Loucy (cell line): ENCODE results near the gene FMNL2.

Experiments
- H2AFZ ChIP-seq: fragments of 200-600 bp; sonication (generic); 2 replicates; pipeline ENCODE4 v1.6.0; 2016; ENCODE audit warnings: antibody characterized with exemption, mild to moderate bottlenecking, low read length, moderate library complexity
- H3F3A ChIP-seq: fragments of 200-600 bp; 2 replicates; pipeline ENCODE4 v1.6.0; 2016; ENCODE audit warnings: antibody characterized with exemption, low read depth, mild to moderate bottlenecking
- H3K27me3 ChIP-seq: fragments of 200-600 bp; sonication (generic); 2 replicates; pipeline ENCODE4 v1.6.1; 2014; ENCODE audit warnings: low read length, mild to moderate bottlenecking; ENCODE audit not compliant: insufficient read depth, poor library complexity, severe bottlenecking
- H3K36me3 ChIP-seq: fragments of 200-600 bp; sonication (generic); 2 replicates; pipeline ENCODE4 v1.6.1; 2016; ENCODE audit warnings: low read length; ENCODE audit not compliant: insufficient read depth
- H3K4me1 ChIP-seq: fragments of 200-600 bp; sonication (generic); 2 replicates; pipeline ENCODE4 v1.5.1; 2014; ENCODE audit warnings: low read length, mild to moderate bottlenecking; ENCODE audit not compliant: insufficient read depth, poor library complexity, severe bottlenecking
- H3K4me2 ChIP-seq: fragments of 200-600 bp; sonication (generic); 2 replicates; pipeline ENCODE4 v1.6.0; 2014; ENCODE audit warnings: antibody characterized with exemption, low read length, low read depth, mild to moderate bottlenecking; ENCODE audit not compliant: poor library complexity, severe bottlenecking
- H3K4me3 ChIP-seq: fragments of 200-600 bp; sonication (generic); 2 replicates; pipeline ENCODE4 v1.5.1; 2014; ENCODE audit warnings: low read length, mild to moderate bottlenecking, mixed read lengths; ENCODE audit not compliant: poor library complexity, severe bottlenecking
- H3K79me2 ChIP-seq: fragments of 200-600 bp; sonication (generic); 2 replicates; pipeline ENCODE4 v1.6.1; 2014; ENCODE audit warnings: low read length; ENCODE audit not compliant: insufficient read depth
- H3K9ac ChIP-seq: fragments of 200-600 bp; sonication (generic); 2 replicates; pipeline ENCODE4 v1.6.0; 2014; ENCODE audit warnings: mild to moderate bottlenecking, low read depth, low read length, moderate library complexity; ENCODE audit not compliant: poor library complexity, severe bottlenecking
- H3K9me2 ChIP-seq: fragments of 200-600 bp; sonication (generic); replicated peaks from 2 replicates; pipeline ENCODE4 v1.6.1; 2016; ENCODE audit warnings: low read depth, low read length, mixed read lengths
- H3K9me3 ChIP-seq: fragments of 200-600 bp; sonication (generic); 2 replicates; pipeline ENCODE4 v1.6.1; 2014; ENCODE audit warnings: mild to moderate bottlenecking, antibody characterized with exemption, low read length, low read depth; ENCODE audit not compliant: insufficient read depth
- H4K20me1 ChIP-seq: fragments of 200-600 bp; sonication (generic); 2 replicates; pipeline ENCODE4 v1.6.0; 2014; ENCODE audit warnings: antibody characterized with exemption, low read length, mild to moderate bottlenecking; ENCODE audit not compliant: insufficient read depth, poor library complexity, severe bottlenecking
- CTCF ChIP-seq: fragments of 200-600 bp; sonication (generic); conservative IDR thresholded peaks from 2 replicates; pipeline ENCODE4 v1.5.1; 2014; ENCODE audit warnings: mild to moderate bottlenecking, antibody characterized with exemption, low read length
- EZH2phosphoT487 ChIP-seq: fragments of 200-600 bp; IDR thresholded peaks from 2 replicates; pipeline ENCODE4 v1.6.1; 2018; ENCODE audit warnings: antibody characterized with exemption, mild to moderate bottlenecking, moderate library complexity, borderline replicate concordance

The FMNL2 gene

GRCh38 chr2:152411154-152411553 is 76.2 kb downstream of the FMNL2 start:
- Histone ChIP-seq H3K4me2 (no peak overlapping the region), H2AFZ (no peak overlapping the region), H3K4me3 (no peak overlapping the region), H3K9ac (no peak overlapping the region), H3K9me3 (no peaks in the 10 kb centered on the region), H3K36me3 (no peaks in the 10 kb centered on the region), H3K4me1 (no peaks in the 10 kb centered on the region), H3K79me2 (no peaks in the 10 kb centered on the region), H3K9me2 (no peaks in the 10 kb centered on the region), H4K20me1 (no peaks in the 10 kb centered on the region), H3F3A (no peaks in the 10 kb centered on the region), H3K27me3 (no peaks in the 10 kb centered on the region)
- TF ChIP-seq CTCF (no peak), EZH2phosphoT487 (no peak)

- Histone ChIP-seq H3F3A (no peaks in the 10 kb centered on the region), H3K9ac (no peak overlapping the region), H3K4me3 (no peak overlapping the region), H2AFZ (no peak overlapping the region), H3K4me1 (no peaks in the 10 kb centered on the region), H3K4me2 (no peak overlapping the region), H3K9me3 (no peaks in the 10 kb centered on the region), H3K27me3 (no peaks in the 10 kb centered on the region), H4K20me1 (no peaks in the 10 kb centered on the region), H3K79me2 (no peaks in the 10 kb centered on the region), H3K36me3 (no peaks in the 10 kb centered on the region), H3K9me2 (no peaks in the 10 kb centered on the region)
- TF ChIP-seq EZH2phosphoT487 (no peak), CTCF (no peak)
Observed at GRCh38 chr2:152413228-152414030, 78.5 kb downstream of the FMNL2 start.

GRCh38 chr2:152415231-152415642 is 80.3 kb downstream of the FMNL2 start:
- no peak overlapping the region for H3K4me2 ChIP-seq
- H4K20me1 ChIP-seq: no peaks in the 10 kb centered on the region
- no peaks in the 10 kb centered on the region for H3K79me2 ChIP-seq
- H3K4me1 ChIP-seq: no peaks in the 10 kb centered on the region
- H3K27me3 ChIP-seq: no peaks in the 10 kb centered on the region
- no peaks in the 10 kb centered on the region for H3K9me3 ChIP-seq
- H3K9ac ChIP-seq: no peak overlapping the region
- H2AFZ ChIP-seq: no peak overlapping the region
- no peaks in the 10 kb centered on the region for H3F3A ChIP-seq
- no peak overlapping the region for H3K4me3 ChIP-seq
- no peaks in the 10 kb centered on the region for H3K9me2 ChIP-seq
- H3K36me3 ChIP-seq: no peaks in the 10 kb centered on the region
- TF ChIP-seq EZH2phosphoT487 (no peak), CTCF (no peak)
